ENCODE data around the gene EIF4EBP2.

EIF4EBP2 gene

DNA sequence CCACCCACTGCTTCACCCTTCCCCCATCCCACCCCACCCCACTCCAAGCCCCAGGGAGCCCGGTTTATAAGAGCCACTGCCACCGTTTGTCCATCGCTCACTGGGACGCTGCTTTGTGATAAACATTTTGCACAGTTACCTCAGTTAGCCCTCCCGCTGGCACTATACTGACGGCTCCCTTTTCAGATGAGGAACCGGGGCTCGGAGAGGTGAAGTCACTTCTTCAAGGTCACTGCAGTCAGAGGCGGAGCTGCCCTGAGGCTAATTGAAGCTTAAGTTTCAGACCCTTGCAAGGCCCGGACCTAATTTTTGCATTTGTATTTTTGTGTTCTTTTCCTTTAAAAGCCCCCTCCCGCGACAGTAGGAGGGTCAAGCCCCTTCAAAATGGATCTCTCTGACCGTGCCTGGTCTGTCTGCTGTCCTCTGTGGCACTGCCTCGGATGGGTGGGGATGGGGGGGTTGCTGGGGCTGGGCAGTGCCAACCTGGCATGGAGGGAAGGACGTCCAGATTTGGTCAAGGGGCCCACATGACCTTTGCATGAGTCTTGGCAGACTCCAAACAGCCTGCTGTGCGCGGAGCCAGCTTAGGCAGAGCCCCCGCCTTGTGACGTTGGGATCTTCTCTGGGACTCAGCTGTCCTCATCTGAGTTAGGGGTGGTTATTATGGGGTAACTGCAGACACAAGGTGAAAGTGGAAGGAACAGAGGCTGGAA lies 55.3 kb downstream of the EIF4EBP2 start:
- POLR2A ChIA-PET, result interaction anchor here (0.6 kb wide), 2 partner anchors 50 to 84 kb away, joined by 3 to 4 read pairs; no protein-coding TSS in a partner anchor
- H3K4me3 ChIP-seq (ENCODE audit: low read depth, low read length), result no peak overlapping the region
- TF ChIP-seq, protein P1, sequence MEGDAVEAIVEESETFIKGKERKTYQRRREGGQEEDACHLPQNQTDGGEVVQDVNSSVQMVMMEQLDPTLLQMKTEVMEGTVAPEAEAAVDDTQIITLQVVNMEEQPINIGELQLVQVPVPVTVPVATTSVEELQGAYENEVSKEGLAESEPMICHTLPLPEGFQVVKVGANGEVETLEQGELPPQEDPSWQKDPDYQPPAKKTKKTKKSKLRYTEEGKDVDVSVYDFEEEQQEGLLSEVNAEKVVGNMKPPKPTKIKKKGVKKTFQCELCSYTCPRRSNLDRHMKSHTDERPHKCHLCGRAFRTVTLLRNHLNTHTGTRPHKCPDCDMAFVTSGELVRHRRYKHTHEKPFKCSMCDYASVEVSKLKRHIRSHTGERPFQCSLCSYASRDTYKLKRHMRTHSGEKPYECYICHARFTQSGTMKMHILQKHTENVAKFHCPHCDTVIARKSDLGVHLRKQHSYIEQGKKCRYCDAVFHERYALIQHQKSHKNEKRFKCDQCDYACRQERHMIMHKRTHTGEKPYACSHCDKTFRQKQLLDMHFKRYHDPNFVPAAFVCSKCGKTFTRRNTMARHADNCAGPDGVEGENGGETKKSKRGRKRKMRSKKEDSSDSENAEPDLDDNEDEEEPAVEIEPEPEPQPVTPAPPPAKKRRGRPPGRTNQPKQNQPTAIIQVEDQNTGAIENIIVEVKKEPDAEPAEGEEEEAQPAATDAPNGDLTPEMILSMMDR (IDR thresholded peaks at IDR 0.05; ENCODE audit: insufficient read depth, low read length, missing control alignments), result no peak
- no peak for DNase-seq (ENCODE audit: low read depth, low spot score)
- CTCF ChIA-PET, result interaction anchor here (1.3 to 10.0 kb wide), 3 partner anchors 12 to 82 kb away, joined by 4 to 180 read pairs (median 31); no protein-coding TSS in a partner anchor

DNA sequence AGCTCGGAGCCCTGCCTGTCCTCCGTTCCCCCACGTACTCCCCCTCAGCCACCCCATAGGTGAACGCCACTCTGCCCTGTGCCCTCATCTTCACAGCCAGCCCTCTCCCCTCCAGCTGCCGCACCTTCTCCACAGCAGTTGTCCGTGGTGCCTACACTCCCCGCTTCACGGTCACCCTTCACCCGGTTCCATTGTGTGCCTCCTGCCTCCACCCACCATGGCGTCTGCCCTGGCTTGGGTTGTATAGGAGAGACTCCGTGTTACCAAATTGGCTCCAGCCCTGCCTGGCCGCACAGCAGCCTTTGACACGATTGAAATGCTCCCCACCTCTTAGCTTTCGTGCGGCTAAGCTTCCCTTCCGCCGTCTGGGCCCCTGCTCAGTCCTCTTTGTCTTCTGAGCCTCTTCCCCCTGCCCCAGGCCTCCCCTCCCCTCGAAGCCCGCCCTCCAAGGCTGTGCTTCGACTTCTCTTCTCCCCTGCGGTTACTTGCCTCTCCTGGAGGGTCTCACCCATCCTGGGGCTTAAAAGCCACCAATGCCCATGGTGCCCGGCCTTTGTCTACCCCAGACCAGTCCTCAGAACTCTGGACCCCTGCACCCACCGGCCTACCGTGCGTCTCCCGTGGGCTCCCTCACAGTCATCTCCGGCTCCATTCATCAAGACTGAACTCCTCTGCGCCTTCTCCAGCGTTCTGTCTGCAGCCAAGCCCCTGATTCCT lies 56.0 kb downstream of the EIF4EBP2 start:
- no peak for DNase-seq (ENCODE audit: low read depth, low spot score)
- TF ChIP-seq, protein P1 (IDR thresholded peaks at IDR 0.05; ENCODE audit: insufficient read depth, low read length, missing control alignments), result no peak
- no peak overlapping the region for H3K4me3 ChIP-seq (ENCODE audit: low read depth, low read length)
- POLR2A ChIA-PET, result interaction anchor here (0.6 kb wide), 1 partner anchor 49 kb away, joined by 4 read pairs; no protein-coding TSS in a partner anchor
- CTCF ChIA-PET, result interaction anchor here (0.9 to 10.0 kb wide), 11 partner anchors 13 to 421 kb away, joined by 3 to 180 read pairs (median 7); no protein-coding TSS in a partner anchor

DNA sequence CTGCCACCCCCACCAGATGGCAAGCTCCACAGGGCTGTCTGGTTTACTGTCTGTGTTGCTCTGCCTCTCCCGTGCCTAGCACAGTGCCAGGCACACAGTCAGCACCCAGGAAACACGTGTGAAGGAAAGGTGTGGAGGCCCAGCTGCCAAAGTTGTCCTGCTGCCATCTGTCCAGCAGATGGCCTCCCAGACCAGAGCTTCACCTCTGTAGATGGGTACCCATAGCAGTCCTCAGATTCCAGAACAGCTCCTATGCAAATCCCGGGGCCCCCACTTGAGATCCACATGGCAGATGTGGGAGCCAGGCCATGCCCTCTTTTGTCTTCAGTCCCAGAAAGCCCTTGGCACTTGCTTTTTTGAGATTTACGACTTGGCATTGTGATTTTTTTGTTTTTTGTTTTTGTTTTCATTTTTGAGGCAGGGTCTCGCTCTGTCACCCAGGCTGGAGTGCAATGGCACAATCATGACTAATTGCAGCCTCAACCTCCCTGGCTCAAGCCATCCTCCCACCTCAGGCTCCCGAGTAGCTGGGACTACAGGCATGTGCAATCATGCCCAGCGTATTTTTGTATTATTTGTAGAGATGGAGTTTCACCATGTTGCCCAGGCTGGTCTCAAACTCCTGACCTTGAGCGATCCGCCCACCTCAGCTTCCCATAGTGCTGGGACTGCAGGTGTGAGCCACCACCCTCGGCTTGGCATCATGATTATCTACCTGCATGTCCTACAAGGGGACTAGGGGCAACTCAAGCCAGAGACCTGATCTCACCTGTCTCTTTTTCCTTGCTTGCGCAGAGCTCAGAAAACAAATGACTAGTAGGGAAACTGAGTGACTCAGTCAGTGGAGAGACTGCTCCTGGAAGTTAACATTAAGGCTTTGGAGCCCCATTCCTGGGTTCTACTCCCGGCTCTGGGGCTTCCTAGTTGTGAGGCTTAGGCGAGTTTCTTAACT lies 57.7 kb downstream of the EIF4EBP2 start:
- TF ChIP-seq, protein P1 (IDR thresholded peaks at IDR 0.05; ENCODE audit: insufficient read depth, low read length, missing control alignments), result peak; percentile 87
- ChIA-PET POLR2A (interaction anchor here (0.5 kb wide), 1 partner anchor 14 kb away, joined by 3 read pairs; no protein-coding TSS in a partner anchor), CTCF (interaction anchor here (0.7 to 10.0 kb wide), 39 partner anchors 8 to 441 kb away, joined by 3 to 180 read pairs (median 4); partner anchors contain the start of gene PALD1)

DNA sequence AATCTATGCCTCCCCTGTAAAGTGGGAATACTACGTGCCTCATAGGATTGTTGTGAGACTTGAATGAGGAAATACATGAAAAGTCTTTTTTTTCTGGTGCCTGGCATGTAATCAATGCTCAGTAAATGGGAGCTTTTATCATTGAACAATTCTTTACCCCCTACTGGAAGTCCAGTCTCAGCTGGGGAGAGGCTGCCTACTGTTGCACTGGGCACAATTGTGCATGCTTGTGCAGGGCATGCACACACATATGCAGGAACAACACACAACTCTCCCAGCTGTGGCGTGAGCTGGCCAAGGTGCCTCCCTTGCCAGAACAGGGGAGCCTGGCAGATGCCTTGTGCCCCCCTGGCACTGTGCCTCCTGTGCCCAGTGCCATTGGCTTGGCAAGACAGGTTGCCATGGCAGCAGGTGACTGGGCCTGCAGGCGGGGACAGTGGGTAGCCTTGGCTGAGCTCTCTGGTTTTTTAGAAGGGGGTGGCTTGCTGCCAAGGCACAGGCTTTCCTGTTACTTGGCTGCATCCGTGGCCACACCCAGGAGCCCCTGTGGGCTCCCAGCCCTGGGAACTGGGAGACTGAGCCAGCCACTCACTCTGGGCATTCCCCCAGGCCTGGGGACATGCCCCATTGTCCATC lies 58.5 kb downstream of the EIF4EBP2 start:
- ChIA-PET CTCF (interaction anchor here (1.0 to 10.0 kb wide), 14 partner anchors 9 to 354 kb away, joined by 3 to 180 read pairs (median 10); no protein-coding TSS in a partner anchor), POLR2A (no interaction called here)
- DNase-seq (ENCODE audit: low read depth, low spot score), result no peak
- H3K4me3 ChIP-seq (ENCODE audit: low read depth, low read length), result no peak overlapping the region
- TF ChIP-seq, protein P1 (IDR thresholded peaks at IDR 0.05; ENCODE audit: insufficient read depth, low read length, missing control alignments), result no peak

More for the DNA sequence above, 57.7 kb downstream of the EIF4EBP2 start:
- peak; percentile 14 for DNase-seq (ENCODE audit: low read depth, low spot score)
- no peak overlapping the region for H3K4me3 ChIP-seq (ENCODE audit: low read depth, low read length)

DNA sequence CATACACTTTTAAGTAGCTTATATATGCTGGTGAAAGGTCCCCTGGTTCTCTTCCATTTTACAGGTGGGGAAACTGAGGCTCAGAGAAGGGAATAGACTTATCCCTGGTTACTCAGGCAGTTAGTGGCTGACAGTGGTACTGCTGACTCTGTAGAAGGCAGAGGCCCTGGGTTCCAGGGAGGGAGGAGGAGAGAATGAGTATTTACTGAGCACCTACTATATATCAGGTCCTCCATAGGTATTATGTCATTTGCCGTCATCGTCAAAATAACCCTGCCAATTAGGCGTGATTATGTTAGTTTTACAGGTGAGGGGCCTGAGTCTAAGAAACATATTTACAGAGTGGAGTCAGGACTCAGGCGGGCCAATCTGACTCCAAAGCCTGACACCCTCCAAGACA lies 61.3 kb downstream of the EIF4EBP2 start:
- no peak overlapping the region for H3K4me3 ChIP-seq (ENCODE audit: low read depth, low read length)
- CTCF ChIA-PET, result interaction anchor here (1.7 to 10.0 kb wide), 2 partner anchors 25 to 76 kb away, joined by 3 to 180 read pairs; no protein-coding TSS in a partner anchor
- DNase-seq (ENCODE audit: low read depth, low spot score), result no peak
- POLR2A ChIA-PET, result no interaction called here
- TF ChIP-seq, protein P1 (IDR thresholded peaks at IDR 0.05; ENCODE audit: insufficient read depth, low read length, missing control alignments), result no peak

Data from AG04449 (cell line).